Suppressor macrophage treated with lipopolysaccharide for 4 hours (primary cell): Measurements from ENCODE around the gene ISYNA1.

Experiments used
- DNase-seq: peaks from one replicate; pipeline ENCODE4 v3.0.0-alpha.2; 2020

The ISYNA1 gene

GRCh38 chr19:18437491-18438330, at the start of gene ISYNA1:
Gene ISYNA1 (minus strand): TSS chr19:18438133. CDS start chr19:18437979, 154 bp downstream.
- DNase-seq: peak; percentile 40

DNA sequence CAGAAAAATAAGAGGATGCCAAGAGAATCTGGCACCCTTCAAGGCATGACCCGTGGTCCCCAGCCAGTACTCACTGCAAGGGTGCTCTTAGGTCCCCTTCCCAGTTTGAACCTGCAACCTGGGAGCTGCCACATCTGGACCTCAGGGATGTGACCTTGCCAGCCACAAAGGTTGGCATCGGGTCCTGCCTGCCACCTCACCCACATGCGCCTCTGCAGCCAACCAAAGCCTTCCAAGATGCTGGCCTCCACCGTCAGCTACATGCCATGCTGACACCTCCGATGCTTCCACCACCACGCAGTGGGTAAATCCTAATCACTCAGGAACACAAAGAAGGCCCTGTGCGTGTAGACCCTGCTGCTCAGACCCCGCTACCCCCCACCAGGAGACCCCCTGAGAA, 48.8 kb upstream of the ISYNA1 start:
- DNase-seq: no peak

DNA sequence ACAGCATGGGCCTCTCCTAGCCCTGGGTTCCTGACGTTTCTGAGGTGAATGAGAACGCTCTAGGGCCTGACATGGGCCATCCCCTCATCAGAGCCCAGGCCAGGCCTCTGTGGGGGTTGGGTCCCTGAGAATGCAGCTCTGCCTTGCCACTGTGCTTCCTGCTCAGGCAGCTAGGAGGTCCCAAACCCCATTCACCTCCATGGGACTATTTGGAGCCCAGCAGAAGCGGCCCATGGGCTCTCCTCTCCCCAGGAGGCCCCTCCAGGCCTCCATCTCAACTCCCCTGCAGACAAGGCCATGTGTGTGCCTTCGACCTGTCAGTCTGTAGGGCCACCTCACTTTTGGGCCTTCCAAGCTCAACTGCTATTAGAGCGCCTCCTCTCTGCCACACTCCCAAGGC, 47.1 kb upstream of the ISYNA1 start:
- DNase-seq: no peak

- peak; percentile 77 for DNase-seq
These were observed 45.4 kb upstream of the ISYNA1 start for GRCh38 chr19:18483119-18483890.

DNA sequence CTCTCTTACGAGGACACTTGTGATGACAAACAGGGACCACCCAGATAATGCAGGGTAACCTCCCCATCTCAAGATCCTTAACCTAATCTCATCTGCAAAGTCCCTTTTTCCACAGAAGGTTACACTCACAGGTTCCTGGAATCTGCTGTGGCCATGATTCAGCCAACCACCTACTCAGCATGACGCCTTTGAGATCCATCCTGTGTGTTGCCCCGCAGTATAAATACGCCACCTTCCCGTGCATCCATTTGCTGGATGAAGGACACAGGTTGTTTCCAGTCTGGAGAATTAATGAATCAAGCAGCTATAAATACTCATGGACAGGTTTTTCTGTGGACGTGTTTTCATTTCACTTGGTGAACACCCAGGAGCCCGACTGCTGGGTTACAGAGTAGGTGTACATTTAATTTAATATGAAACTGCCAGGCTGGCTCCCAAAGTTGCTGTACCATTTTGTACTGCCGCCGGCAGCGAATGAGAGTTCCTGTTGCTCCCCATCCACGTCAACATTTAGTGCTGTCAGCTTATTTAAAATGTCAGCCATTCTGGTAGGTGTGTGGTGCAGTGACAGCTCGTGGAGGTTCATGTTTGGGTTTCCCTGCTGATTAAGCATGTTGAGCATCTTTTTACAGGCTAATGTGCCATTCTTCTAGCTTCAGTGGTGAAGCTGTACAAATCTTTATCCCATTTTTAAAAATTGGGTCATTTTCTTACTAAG, 43.7 kb upstream of the ISYNA1 start:
- DNase-seq: no peak

- peak; percentile 97 for DNase-seq
These were observed 42.2 kb upstream of the ISYNA1 start for GRCh38 chr19:18480006-18480691.

DNA sequence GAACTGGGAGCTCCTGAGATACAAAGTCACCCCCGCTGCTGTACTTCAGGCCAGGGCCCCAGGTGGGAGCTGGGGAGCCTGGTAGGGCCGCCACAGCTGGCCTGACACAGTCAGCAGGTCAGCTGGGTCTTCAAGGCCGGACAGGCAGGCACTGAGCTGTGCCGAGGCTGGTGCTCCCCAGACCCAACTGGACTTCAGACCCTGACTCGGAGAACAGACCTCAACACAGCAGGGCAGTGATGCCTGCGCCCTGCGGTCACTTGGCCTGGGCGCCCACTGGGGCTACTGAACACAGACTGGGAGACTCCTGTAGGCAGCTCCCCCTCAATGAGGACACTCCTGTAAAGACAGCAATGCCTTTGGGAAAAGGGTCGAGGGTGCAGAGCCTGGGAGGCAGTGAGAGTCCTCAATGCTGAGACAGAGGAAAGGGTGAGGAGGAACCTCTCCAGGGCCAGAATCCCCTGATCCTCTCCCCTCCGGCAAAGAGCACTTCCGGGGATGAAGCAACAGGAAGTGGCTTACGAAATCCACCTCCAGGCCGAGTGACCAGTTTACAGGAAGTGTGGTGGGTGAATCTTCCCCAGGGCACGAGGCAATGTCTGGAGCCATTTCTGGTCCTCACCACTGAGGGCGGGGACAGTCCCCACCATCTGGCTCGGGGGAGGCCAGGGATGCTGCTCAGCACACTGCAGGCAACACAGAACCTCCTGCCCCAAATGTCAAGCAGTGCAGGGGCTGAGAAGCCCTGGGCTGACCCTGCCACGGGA, 40.8 kb upstream of the ISYNA1 start:
- DNase-seq: peak; percentile 98

- no peak for DNase-seq
These were observed 40.0 kb upstream of the ISYNA1 start for GRCh38 chr19:18477974-18478373.

DNA sequence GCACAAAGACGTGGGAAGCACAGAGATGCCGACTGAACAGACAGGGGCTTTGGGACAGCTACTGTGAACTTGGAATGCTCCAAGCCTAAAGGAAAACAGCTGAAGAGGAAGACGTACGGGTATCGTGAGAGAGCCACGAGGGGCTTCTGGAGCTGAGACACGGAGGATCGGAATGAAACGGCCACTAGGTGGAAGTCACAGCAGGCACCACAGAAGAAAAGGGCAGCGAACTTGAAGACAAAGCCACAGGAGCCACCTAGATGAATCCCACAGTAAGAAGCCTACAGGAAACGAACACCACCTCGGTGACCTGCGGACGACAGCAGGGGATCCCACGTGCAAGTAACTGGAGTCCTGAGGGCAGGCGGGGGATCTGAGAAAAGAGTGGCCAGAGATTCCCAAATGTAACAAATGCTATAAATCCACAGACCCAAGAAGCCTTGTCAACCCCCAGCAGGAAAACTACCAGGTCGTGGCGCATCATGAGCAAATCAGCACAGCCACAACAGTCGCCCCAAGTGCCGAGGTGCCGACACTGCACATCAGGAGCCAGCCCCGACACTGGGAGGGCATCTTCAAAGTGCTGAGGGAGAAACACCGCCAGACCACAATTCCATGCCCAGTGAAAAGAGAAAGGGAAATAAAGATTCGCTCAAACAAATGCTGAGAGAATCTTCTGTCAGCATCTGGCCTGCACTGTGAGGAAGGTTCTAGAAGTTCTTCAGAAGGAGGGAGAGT, 39.3 kb upstream of the ISYNA1 start:
- DNase-seq: peak; percentile 53

DNA sequence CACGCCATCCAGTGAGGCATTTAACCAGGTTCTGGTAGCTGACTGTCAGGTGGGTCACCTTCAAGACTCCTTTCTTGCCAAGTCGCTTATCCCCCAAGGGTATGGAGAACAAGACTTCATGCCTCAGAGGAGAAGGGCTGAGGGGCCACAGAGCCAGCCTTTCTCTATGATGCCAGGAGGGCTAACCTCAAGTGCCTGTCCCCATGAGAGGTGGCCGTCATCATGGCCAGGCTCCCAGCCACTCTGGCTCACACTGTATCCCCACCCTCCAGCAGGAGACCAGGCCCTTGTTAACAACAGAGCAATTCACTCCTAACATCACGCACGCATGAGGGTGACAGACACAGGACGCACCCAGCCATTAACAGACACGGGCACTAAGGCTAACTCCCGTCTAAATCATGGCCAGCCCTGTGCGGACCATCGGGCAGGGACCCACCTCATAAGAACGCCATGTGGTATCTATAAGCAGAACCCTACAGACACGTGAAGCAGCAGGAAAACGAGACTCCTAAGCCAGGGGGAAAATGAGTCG, 38.6 kb upstream of the ISYNA1 start:
- no peak for DNase-seq

DNA sequence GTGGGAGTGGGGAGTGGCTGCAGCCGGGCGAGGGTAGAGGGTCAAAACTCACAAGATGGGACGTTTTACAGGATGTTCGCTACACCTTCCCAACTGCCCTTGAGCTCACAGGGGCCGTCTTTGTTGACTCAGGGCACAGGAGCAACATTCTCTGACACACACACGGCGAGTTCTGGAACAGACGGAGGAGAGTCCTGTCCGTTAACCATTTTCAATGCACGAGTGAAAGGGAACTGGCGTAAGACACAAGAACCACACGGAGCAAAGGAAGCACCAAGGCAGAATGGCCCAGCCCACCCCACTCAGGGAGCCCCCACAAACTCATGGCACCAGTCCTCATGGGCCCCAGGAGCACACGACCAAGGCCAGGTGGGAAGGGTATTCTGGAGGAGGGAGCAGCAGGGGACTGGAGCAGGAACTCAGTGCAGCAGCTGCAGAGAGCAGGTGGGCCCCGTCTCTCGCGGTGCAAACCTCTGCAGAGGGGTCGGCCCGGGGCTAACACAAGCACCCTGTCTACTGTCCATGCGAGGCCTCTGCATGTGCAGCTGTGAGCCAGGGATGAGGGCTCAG, 37.9 kb upstream of the ISYNA1 start:
- no peak for DNase-seq

- no peak for DNase-seq
These were observed 37.1 kb upstream of the ISYNA1 start for GRCh38 chr19:18475004-18475453.

DNA sequence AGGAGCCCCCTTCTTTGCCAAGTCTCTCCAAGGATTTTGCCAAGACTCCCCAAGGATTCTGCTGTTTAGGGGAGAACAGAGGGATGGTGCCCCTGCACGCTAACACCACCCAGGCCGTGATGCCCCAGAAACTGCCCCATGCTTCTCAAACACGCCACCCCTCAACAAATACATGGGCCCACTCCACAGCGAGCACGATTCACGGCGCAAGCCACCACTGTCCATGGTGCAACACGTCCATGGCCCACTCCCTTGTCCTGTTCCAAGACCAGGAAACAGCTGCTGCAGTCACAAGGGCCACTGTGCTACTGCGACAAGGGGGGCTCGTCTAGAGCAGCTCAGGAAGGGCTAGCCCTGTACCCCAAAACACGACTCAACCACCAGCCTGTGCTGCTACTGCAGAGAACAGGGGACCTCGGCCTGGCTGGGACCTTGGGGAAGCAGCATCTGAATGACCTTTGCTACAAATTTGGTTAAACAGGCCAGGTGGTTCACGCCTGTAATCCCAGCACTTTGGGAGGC, 36.5 kb upstream of the ISYNA1 start:
- DNase-seq: no peak

GRCh38 chr19:18473706-18474087, 35.8 kb upstream of the ISYNA1 start:
- no peak for DNase-seq

GRCh38 chr19:18473003-18473705, 35.2 kb upstream of the ISYNA1 start:
- DNase-seq: no peak

DNA sequence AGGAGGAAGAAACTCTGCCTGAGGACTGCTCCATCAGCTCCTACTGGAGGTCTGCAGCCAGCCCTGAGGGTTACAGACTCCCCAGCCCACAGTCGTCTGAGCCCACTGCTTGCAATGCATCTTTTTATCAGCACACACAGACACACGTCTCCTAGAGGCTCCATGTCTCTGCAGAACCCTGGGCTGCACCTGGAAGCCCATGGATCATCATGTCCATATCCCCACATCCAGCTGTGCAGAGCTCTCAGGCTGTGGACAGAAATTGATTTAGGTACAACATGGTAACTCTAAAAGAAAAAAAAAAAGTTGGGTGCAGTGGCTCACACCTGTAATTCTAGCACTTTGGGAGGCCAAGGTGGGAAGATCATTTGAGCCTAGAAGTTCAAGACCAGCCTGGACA, 32.9 kb upstream of the ISYNA1 start:
- no peak for DNase-seq

DNA sequence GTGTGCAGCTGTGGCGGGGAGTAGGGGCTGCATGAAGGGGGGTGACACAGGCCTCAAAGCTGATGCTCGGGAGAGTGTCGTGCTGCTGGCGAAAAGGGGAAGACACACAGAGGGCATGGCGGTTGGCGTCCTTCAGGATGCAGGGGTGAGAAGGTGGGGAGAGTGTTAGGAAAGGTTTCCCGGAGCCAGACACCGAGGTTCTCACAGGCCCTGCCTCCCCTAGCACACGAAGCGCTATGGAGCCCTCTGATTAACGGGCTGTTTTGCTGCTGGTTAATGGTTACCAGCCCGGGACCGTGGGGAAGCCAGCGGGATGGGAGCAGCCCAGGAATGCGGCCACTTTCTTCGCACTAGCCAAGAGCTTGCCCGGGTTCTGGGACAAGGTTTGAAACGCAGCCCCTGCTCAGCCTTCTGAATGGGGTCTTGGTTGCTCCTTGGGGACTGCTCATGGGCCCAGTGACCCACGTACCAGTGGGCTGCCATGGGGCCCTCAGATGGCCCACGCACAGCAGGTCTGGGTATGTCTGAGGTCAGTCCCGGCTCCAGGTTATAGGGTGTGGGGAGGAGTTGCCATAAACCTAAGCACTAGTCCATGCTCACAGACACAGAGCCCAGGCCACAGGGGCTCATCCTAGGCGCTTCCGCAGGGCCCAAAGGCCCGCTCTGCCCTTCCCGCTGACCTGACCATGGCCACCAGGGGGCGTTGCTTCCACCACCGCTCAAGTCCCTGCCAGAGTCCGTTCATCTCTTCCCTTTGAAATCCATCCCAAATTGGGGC, 31.3 kb upstream of the ISYNA1 start:
- peak; percentile 77 for DNase-seq

DNA sequence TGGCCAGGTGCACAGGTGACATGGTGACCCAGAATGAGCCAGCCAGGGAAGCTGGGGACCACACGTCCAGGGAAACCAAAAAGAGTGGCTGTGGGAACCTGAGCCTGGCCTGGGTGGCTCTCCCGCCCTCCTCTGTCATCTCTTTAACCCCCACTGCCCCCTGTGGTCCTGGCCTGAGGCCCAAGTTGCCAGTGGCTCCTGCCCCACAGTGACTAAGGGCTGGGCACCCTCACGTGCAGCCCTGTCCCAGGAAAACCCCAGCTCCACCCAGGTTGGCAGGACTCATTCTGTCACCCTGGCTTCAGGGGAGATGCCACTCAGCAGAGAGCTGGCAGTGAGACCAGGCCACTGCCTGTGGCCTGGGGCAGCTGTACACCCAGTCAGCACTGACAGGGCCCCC, 30.6 kb upstream of the ISYNA1 start:
- DNase-seq: no peak

DNA sequence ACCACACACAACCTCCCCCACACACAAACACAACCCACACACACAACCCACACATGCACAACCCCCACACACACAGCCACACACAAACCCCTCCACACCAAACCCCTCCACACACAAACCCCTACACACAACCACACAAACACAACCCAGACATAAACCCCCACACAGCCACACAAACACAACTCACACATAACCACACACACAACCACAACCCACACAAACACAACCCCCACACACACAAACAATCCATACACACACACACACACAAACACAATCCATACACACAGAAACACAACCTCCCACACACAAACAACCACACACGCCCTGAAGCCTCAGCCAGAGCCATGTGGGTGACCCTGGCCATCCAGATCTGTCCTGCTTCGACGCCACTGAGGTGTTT, 30.0 kb upstream of the ISYNA1 start:
- DNase-seq: no peak
